Heart left ventricle (tissue), 16 donors: Measurements from ENCODE around the gene GALNTL6. TPM values are rescaled to one million over a fixed set of nuclear protein-coding genes. Genes with fewer than 3 reads are reported as not detected.
A peak's percentile ranks its signal among the peaks of the same experiment; 100 is the strongest.
"Not testable (repeated sequence)": the region's sequence is repeated elsewhere in the genome, so short reads cannot be mapped to it uniquely, and the experiment has no call there.

ENCODE experiments used
- ATAC-seq, 4 donors: fragments of 200-7000 bp; cut with Tn5 transposase; one replicate each; pipeline ENCODE4 v1.9.1; 2020 to 2022; ENCODE audit warnings: moderate library complexity in 4 of 4, mild to moderate bottlenecking in 3 of 4, moderate number of reproducible peaks in 1 of 4
- DNase-seq, 5 donors: peaks; one replicate each; pipeline ENCODE4 v3.0.0-alpha.2; 2020
- H3K27ac ChIP-seq, 12 donors: fragments of 200-600 bp; sonication (generic) in 4 of 12; one replicate each; pipeline versions ENCODE4 v1.5.0 to v1.8.0; 2016 to 2022; ENCODE audit warnings: mild to moderate bottlenecking in 2 of 12
- H3K27me3 ChIP-seq, 9 donors: fragments of 200-600 bp; sonication (generic) in 2 of 9; one replicate each; pipeline versions ENCODE4 v1.5.1 to v1.8.0; 2016 to 2022; ENCODE audit warnings: mild to moderate bottlenecking in 3 of 9
- H3K36me3 ChIP-seq, 9 donors: fragments of 200-600 bp; sonication (generic) in 2 of 9; one replicate each; pipeline versions ENCODE4 v1.5.0 to v1.8.0; 2018 to 2022; ENCODE audit warnings: mild to moderate bottlenecking in 2 of 9
- H3K4me1 ChIP-seq, 12 donors: fragments of 200-600 bp; sonication (generic) in 4 of 12; one replicate each; pipeline versions ENCODE4 v1.5.0 to v1.8.0; 2016 to 2022; ENCODE audit warnings: mild to moderate bottlenecking in 3 of 12
- H3K4me3 ChIP-seq, 12 donors: fragments of 200-600 bp; sonication (generic) in 4 of 12; one replicate each; pipeline versions ENCODE4 v1.5.0 to v1.8.0; 2017 to 2022; ENCODE audit warnings: mild to moderate bottlenecking in 9 of 12, moderate library complexity in 4 of 12
- H3K9me3 ChIP-seq, 12 donors: fragments of 200-600 bp; sonication (generic) in 4 of 12; one replicate each; pipeline versions ENCODE4 v1.5.0 to v1.8.0; 2016 to 2022; ENCODE audit warnings: mild to moderate bottlenecking in 1 of 12
- CTCF ChIP-seq, 12 donors: fragments of 200-600 bp; sonication (generic) in 4 of 12; IDR thresholded peaks; one replicate each; pipeline versions ENCODE4 v1.5.0 to v1.8.0; 2018 to 2022; ENCODE audit warnings: antibody characterized with exemption in 12 of 12, mild to moderate bottlenecking in 5 of 12
- POLR2A ChIP-seq, 2 donors: fragments of 450-650 bp; IDR thresholded peaks; one replicate each; pipeline ENCODE4 v1.6.1; 2017; ENCODE audit warnings: antibody characterized with exemption in 2 of 2, mild to moderate bottlenecking in 2 of 2, moderate library complexity in 2 of 2
- WGBS, 4 donors: extraction: QIAGEN DNeasy Blood & Tissue Kit in 2 of 4; methylation state at CpG; one replicate each; pipeline versions ENCODE4 v1.1.5 to v1.1.7; 2013 to 2018; 5-methylcytosine and 5-hydroxymethylcytosine counted together
- intact Hi-C, 10 donors: fragments of 100-400 bp; cut with DNase I; formaldehyde crosslinking; loops; one replicate each; pipeline versions ENCODE4 v1.11.1 to v1.14.2; 2022
- polyA plus RNA-seq, 2 donors: library from polyadenylated mRNA; stranded (reverse); fragments of 200-250 nt; gene quantifications; one replicate each; pipeline ENCODE4 v1.2.3, GENCODE V29; 2013
- total RNA-seq, 9 donors: library from RNA; depleted of rRNA in 2 of 9; stranded (reverse); fragments of >200 nt in 2 of 9; fragmentation: NEBNext Ultra II Directional in 3 of 9; extraction: Animal tissue kit (Norgen Biotek cat#: 25700) in 3 of 9; gene quantifications; one replicate each; pipeline versions ENCODE4 v1.1.0 to v1.2.4, GENCODE V29; 2016 to 2023
- donor health status: ischemic (EF 13 %, LVEDD 7.1; RV severe dilation, severe dysfunction).
- donor health status: healthy with polysubstance abuse.
- donor health status: DM: no; HTN: yes; CAD: no.
- donor health status: DM: no; HTN: no; CAD: no.
- donor health status: ischemic (EF 25% LVEDD 6.9; RV normal size, moderate dysfunction).
- donor health status: ischemic (EF 25% LVEDD 5.7; RV mildly dilated, moderate dysfunction).
- donor health status: healthy.
- donor health status: DM: yes; HTN: yes; CAD: no.
- donor health status: ischemic (EF 35%, LVEDD 5.7; RV mildly dilated, moderate dysfunction).
- donor health status: nonischemic (EF 11% LVEDD 7.7; RV severe dilation, severe dysfunction).
- donor health status: DM: yes; HTN: yes; CAD: no.
- donor health status: PGD.
- donor health status: ischemic (EF 29% LVEDD 5.4; RV normal size, mild dysfunction).
- donor health status: nonischemic (EF 23%, LVEDD 6.1; RV moderate dilation, normal function).

GALNTL6 gene
- total and polyA plus RNA-seq, 11 donors, result 0.33 to 0.52 TPM; not detected in 9

GRCh38 chr4:172876394-172876793 lies 1063.2 kb downstream of the GALNTL6 start:
- 27 to 65% (median 39%) methylated on average over 2 of the region's 2 CpGs for WGBS, 4 donors
- DNase-seq (no peak), ATAC-seq (no peak)
- intact Hi-C loops, result no loop called here
- no peaks in the 10 kb centered on the region for H3K27me3 ChIP-seq
- no peak overlapping the region for H3K4me3 ChIP-seq
- no peaks in the 10 kb centered on the region for H3K36me3 ChIP-seq
- H3K27ac ChIP-seq, result no peak overlapping the region
- peaks cover 0 to 11% (median 0%) of the 10 kb centered on the region in 12 donors for H3K9me3 ChIP-seq
- H3K4me1 ChIP-seq, result no peaks in the 10 kb centered on the region
- TF ChIP-seq CTCF (IDR thresholded peaks at IDR 0.05), result no peak
- no peak for TF ChIP-seq POLR2A (IDR thresholded peaks at IDR 0.05)

- no peak overlapping the region for H3K4me3 ChIP-seq
- no peaks in the 10 kb centered on the region for H3K4me1 ChIP-seq
- peaks cover 0 to 16% (median 5%) of the 10 kb centered on the region in 12 donors for H3K9me3 ChIP-seq
- ATAC-seq, result no peak
- no peak overlapping the region for H3K27ac ChIP-seq
- 80 to 88% (median 82%) methylated on average over 6 of the region's 6 CpGs for WGBS, 4 donors
- no peak for DNase-seq
- TF ChIP-seq CTCF (IDR thresholded peaks at IDR 0.05) (no peak), POLR2A (IDR thresholded peaks at IDR 0.05) (no peak)
- H3K27me3 ChIP-seq, result no peaks in the 10 kb centered on the region
- H3K36me3 ChIP-seq, result no peaks in the 10 kb centered on the region
- intact Hi-C loops, result loop anchor here in 1 of 10 donors (5.0 kb wide), 1 partner anchor 49 kb away; no protein-coding TSS in a partner anchor
Observed at GRCh38 chr4:172881645-172882044, 1068.4 kb downstream of the GALNTL6 start.

GRCh38 chr4:172887358-172887757 lies 1074.2 kb downstream of the GALNTL6 start:
- peaks cover 0 to 22% (median 2%) of the 10 kb centered on the region in 12 donors for H3K9me3 ChIP-seq
- 92 to 96% (median 94%) methylated on average over 3 of the region's 3 CpGs for WGBS, 4 donors
- H3K4me1 ChIP-seq, intact Hi-C loops, DNase-seq, H3K36me3 ChIP-seq, H3K4me3 ChIP-seq, ATAC-seq, H3K27me3 ChIP-seq, H3K27ac ChIP-seq: not testable (repeated sequence)

GRCh38 chr4:172887959-172888358 lies 1074.8 kb downstream of the GALNTL6 start:
- peaks cover 0 to 26% (median 2%) of the 10 kb centered on the region in 12 donors for H3K9me3 ChIP-seq
- TF ChIP-seq POLR2A (IDR thresholded peaks at IDR 0.05) (no peak), CTCF (IDR thresholded peaks at IDR 0.05) (no peak)
- H3K4me3 ChIP-seq, result no peak overlapping the region
- H3K27me3 ChIP-seq, result no peaks in the 10 kb centered on the region
- no peaks in the 10 kb centered on the region for H3K4me1 ChIP-seq
- intact Hi-C loops, result no loop called here
- H3K36me3 ChIP-seq, result no peaks in the 10 kb centered on the region
- WGBS, 4 donors, result 61 to 78% (median 71%) methylated on average over 2 of the region's 2 CpGs
- DNase-seq, result no peak
- no peak for ATAC-seq
- no peak overlapping the region for H3K27ac ChIP-seq

GRCh38 chr4:172892300-172892699 lies 1079.1 kb downstream of the GALNTL6 start:
- DNase-seq, result no peak
- whole genome bisulfite sequencing, 4 donors, result 23 to 25% (median 24%) methylated on average over 4 of the region's 4 CpGs

More at GRCh38 chr4:172892300-172892699, 1079.1 kb downstream of the GALNTL6 start:
- no peak overlapping the region for H3K4me3 ChIP-seq
- H3K9me3 ChIP-seq, result peaks cover 0 to 42% (median 11%) of the 10 kb centered on the region in 12 donors
- no peaks in the 10 kb centered on the region for H3K4me1 ChIP-seq
- intact Hi-C loops, result no loop called here
- TF ChIP-seq POLR2A (IDR thresholded peaks at IDR 0.05) (no peak), CTCF (IDR thresholded peaks at IDR 0.05) (peak in 1 of 12 donors; percentile 15)
- no peak overlapping the region for H3K27ac ChIP-seq
- H3K36me3 ChIP-seq, result no peaks in the 10 kb centered on the region
- no peak for ATAC-seq
- no peaks in the 10 kb centered on the region for H3K27me3 ChIP-seq
